H1 (cell line): ENCODE results near the gene ADGRB3.

Experiments used
- HDAC6 ChIP-seq: IDR thresholded peaks from one replicate; pipeline ENCODE4 v1.7.1; 2012; ENCODE audit warnings: low read depth, mild to moderate bottlenecking, inconsistent platforms, low read length, moderate library complexity
- POLR2A ChIP-seq, 2 experiments: IDR thresholded peaks; 1 replicate in 1 of 2; 2 replicates in 1 of 2; pipeline ENCODE4 v1.6.1; 2011; ENCODE audit warnings: low read depth in 2 of 2, low read length in 2 of 2, mild to moderate bottlenecking in 2 of 2; ENCODE audit errors: control extremely low read depth in 1 of 2

DNA sequence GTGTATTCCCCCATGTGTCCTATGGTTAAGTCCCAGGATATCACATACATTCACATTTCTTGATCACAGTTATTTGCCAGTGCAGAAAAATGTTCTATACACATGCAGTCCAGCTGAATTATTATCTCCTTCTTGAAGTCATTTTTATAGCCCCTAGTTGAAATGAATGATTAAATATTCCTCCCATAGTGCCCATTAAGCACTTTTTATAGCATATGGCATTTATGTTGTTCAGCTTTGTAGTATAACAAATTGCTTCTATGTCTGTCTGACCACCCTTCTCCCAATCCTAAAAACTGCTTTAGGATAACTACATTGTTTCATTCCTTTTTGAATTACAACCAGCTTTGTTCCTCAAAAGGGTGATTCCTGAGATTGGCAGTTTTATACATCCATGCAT is 123.5 kb downstream of the ADGRB3 start:
- no peak for TF ChIP-seq POLR2A (IDR thresholded peaks at IDR 0.05; ENCODE audit: control extremely low read depth in 1 of 2, low read depth in 2 of 2, low read length in 2 of 2)
- no peak for TF ChIP-seq HDAC6
